Calu3 (cell line): Measurements from ENCODE around the gene MYO1H. TPM values are rescaled to one million over a fixed set of nuclear protein-coding genes. Genes with fewer than 3 reads are reported as not detected.

Experiments used
- BruUV-seq: library from RNA; stranded (reverse); fragments of 400-500 nt; replicated peaks from 2 replicates; lab custom pipeline; 2021; lab: Mats Ljungman, UMichigan
- CTCF ChIA-PET: fragments of 300-600 bp; sonication (Branson Sonifier 250); formaldehyde crosslinking; loops from one replicate; lab custom pipeline; 2022; ENCODE audit warnings: antibody characterized with exemption; lab: Charles Lee
- DNase-seq: peaks from one replicate; pipeline ENCODE4 v3.0.0; 2022
- H3K27ac Mint-ChIP-seq: one replicate; pipeline ENCODE4 v1.8.0; 2022; ENCODE audit warnings: mixed read lengths; ENCODE audit not compliant: unreplicated experiment
- H3K27me3 Mint-ChIP-seq: one replicate; pipeline ENCODE4 v1.8.0; 2022; ENCODE audit warnings: mixed read lengths; ENCODE audit not compliant: unreplicated experiment
- H3K36me3 Mint-ChIP-seq: one replicate; pipeline ENCODE4 v1.8.0; 2022; ENCODE audit warnings: mild to moderate bottlenecking, moderate library complexity, mixed read lengths; ENCODE audit not compliant: insufficient read depth, unreplicated experiment
- H3K4me1 Mint-ChIP-seq: one replicate; pipeline ENCODE4 v1.8.0; 2022; ENCODE audit warnings: mild to moderate bottlenecking, low read depth, mixed read lengths; ENCODE audit not compliant: unreplicated experiment
- H3K4me3 Mint-ChIP-seq: one replicate; pipeline ENCODE4 v1.8.0; 2022; ENCODE audit warnings: mild to moderate bottlenecking, low read depth, moderate library complexity, mixed read lengths; ENCODE audit not compliant: unreplicated experiment
- H3K9me3 Mint-ChIP-seq: one replicate; pipeline ENCODE4 v1.8.0; 2022; ENCODE audit warnings: low read depth, mixed read lengths; ENCODE audit not compliant: unreplicated experiment
- CTCF ChIP-seq: fragments of 200-600 bp; IDR thresholded peaks from one replicate; pipeline ENCODE4 v1.8.0; 2022; ENCODE audit warnings: antibody characterized with exemption; ENCODE audit not compliant: unreplicated experiment
- intact Hi-C: fragments of 100-400 bp; cut with micrococcal nuclease; formaldehyde crosslinking; loops from one replicate; pipeline ENCODE4 v1.10.0; 2022; ENCODE audit not compliant: unreplicated experiment
- total RNA-seq: library from RNA; stranded (reverse); gene quantifications from 2 replicates; pipeline ENCODE4 v1.2.3, GENCODE V29; 2022

MYO1H gene
- total RNA-seq, 1 experiment from 2014 or later = not detected

GRCh38 chr12:109334887-109335286 is 12.8 kb upstream of the MYO1H start:
- TF ChIP-seq CTCF = no peak
- no peak overlapping the region for H3K4me3 Mint-ChIP-seq
- no peak overlapping the region for H3K27ac Mint-ChIP-seq
- no peaks in the 10 kb centered on the region for H3K4me1 Mint-ChIP-seq
- no peak for DNase-seq
- BruUV-seq = no TSS peak
- no peaks in the 10 kb centered on the region for H3K9me3 Mint-ChIP-seq
- CTCF ChIA-PET = interaction anchor here (0.9 kb wide), 1 partner anchor 60 kb away, joined by 3 read pairs; no protein-coding TSS in a partner anchor
- H3K36me3 Mint-ChIP-seq = no peaks in the 10 kb centered on the region
- peaks cover 77% of the 10 kb centered on the region for H3K27me3 Mint-ChIP-seq
- intact Hi-C loops = no loop called here

DNA sequence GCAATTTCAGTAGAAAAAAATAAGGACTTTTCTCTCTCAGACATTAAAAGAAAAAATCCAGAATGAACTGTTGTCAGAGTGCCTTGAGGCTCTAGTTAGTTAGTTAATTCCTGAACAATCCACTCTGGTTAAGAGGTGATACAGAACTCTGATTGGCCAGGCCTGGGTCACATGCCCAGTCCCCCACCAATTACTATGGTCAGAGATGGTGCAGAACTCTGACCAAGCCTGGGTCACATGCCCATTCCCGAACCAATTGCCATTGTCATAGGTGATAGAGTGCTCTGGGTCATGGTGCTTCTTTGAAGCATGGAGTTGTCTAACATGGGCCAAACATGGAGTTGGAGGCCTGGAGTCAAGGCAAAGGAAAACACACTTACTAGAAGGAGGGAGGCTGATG is 11.1 kb upstream of the MYO1H start:
- no peak for DNase-seq
- intact Hi-C loops = no loop called here
- no peaks in the 10 kb centered on the region for H3K4me1 Mint-ChIP-seq
- peaks cover 70% of the 10 kb centered on the region for H3K27me3 Mint-ChIP-seq
- no peaks in the 10 kb centered on the region for H3K36me3 Mint-ChIP-seq
- no peak overlapping the region for H3K4me3 Mint-ChIP-seq
- CTCF ChIA-PET = no interaction called here
- TF ChIP-seq CTCF = no peak
- H3K9me3 Mint-ChIP-seq = no peaks in the 10 kb centered on the region
- BruUV-seq = no TSS peak
- H3K27ac Mint-ChIP-seq = no peak overlapping the region

- H3K4me3 Mint-ChIP-seq = no peak overlapping the region
- H3K27ac Mint-ChIP-seq = no peak overlapping the region
- CTCF ChIA-PET = no interaction called here
- H3K9me3 Mint-ChIP-seq = no peaks in the 10 kb centered on the region
- no peak for TF ChIP-seq CTCF
- H3K27me3 Mint-ChIP-seq = peaks cover 63% of the 10 kb centered on the region
- no TSS peak for BruUV-seq
- H3K4me1 Mint-ChIP-seq = no peaks in the 10 kb centered on the region
- intact Hi-C loops = no loop called here
- no peaks in the 10 kb centered on the region for H3K36me3 Mint-ChIP-seq
- no peak for DNase-seq
Observed at GRCh38 chr12:109343677-109344076, 4.0 kb upstream of the MYO1H start.

DNA sequence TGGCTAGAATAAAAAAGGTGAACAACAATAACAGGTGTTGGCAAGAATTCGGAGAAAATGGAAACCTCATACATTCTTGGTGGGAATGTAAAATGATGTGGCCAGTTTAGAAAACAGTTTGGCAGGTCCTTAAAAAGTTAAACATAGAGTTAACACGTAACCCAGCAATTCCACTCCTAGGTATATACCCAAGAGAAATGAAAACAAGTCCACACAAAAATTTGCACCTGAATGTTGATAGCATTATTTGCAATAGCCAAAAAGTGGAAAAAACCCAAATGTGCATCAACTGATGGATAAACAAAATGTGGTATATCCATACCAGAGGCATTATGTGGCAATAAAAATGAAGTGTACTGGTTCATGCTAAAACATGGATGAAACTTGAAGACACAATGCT is 2.3 kb upstream of the MYO1H start:
- Mint-ChIP-seq H3K27me3 (peaks cover 65% of the 10 kb centered on the region), H3K9me3 (no peaks in the 10 kb centered on the region), H3K36me3 (no peaks in the 10 kb centered on the region), H3K27ac (no peak overlapping the region), H3K4me3 (no peak overlapping the region), H3K4me1 (no peaks in the 10 kb centered on the region)
- intact Hi-C loops = no loop called here
- CTCF ChIA-PET = no interaction called here
- BruUV-seq = no TSS peak
- no peak for TF ChIP-seq CTCF
- no peak for DNase-seq

GRCh38 chr12:109346920-109347319 is 780 bp upstream of the MYO1H start:
- Mint-ChIP-seq H3K36me3 (no peaks in the 10 kb centered on the region), H3K4me1 (no peaks in the 10 kb centered on the region), H3K9me3 (no peaks in the 10 kb centered on the region), H3K4me3 (no peak overlapping the region), H3K27me3 (peaks cover 61% of the 10 kb centered on the region), H3K27ac (no peak overlapping the region)
- no peak for DNase-seq
- BruUV-seq = no TSS peak
- intact Hi-C loops = no loop called here
- CTCF ChIA-PET = no interaction called here
- TF ChIP-seq CTCF = no peak
